ENCODE results near the gene MMP13. TPM values are rescaled to one million over a fixed set of nuclear protein-coding genes. Genes with fewer than 3 reads are reported as not detected.
"Not testable (repeated sequence)": the region's sequence is repeated elsewhere in the genome, so short reads cannot be mapped to it uniquely, and the experiment has no call there.

MMP13 gene
- total RNA-seq, 1 donor from 2014 or later = not detected

DNA sequence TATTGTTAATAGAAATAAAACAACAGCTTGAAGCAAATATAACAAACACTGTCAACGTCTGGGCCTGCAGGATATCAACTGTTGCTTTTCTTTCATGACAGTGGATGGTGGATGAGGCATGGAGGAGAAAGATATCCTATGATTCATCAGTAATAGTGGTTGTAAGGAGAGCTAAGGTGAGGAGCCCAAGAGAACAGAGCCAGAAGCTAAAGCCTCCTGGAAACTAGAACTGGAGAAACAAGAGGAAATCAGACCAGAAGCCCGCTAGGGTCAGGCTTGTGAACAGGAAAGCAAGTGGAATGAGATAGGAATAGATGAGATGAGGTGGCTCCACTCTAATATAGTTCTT lies 43.1 kb downstream of the MMP13 start:
- Mint-ChIP-seq H3K27ac (no peak overlapping the region), H3K27me3 (ENCODE audit: low read depth) (no peaks in the 10 kb centered on the region), H3K9me3 (peaks cover 6% of the 10 kb centered on the region), H3K4me3 (no peak overlapping the region), H3K36me3 (no peaks in the 10 kb centered on the region), H3K4me1 (peaks cover 11% of the 10 kb centered on the region)
- no peak for TF ChIP-seq CTCF (IDR thresholded peaks at IDR 0.05; ENCODE audit: unreplicated experiment)
- no peak for DNase-seq (ENCODE audit: low spot score in 2 of 2, unreplicated experiment in 2 of 2)

- Mint-ChIP-seq H3K27me3 (ENCODE audit: low read depth) (no peaks in the 10 kb centered on the region), H3K4me1 (peaks cover 11% of the 10 kb centered on the region), H3K27ac (no peak overlapping the region), H3K9me3 (peaks cover 6% of the 10 kb centered on the region), H3K36me3 (no peaks in the 10 kb centered on the region), H3K4me3 (no peak overlapping the region)
- no peak for TF ChIP-seq CTCF (IDR thresholded peaks at IDR 0.05; ENCODE audit: unreplicated experiment)
- no peak for DNase-seq (ENCODE audit: low spot score in 2 of 2, unreplicated experiment in 2 of 2)
Measured at GRCh38 chr11:102911758-102912481, 43.6 kb downstream of the MMP13 start.

DNA sequence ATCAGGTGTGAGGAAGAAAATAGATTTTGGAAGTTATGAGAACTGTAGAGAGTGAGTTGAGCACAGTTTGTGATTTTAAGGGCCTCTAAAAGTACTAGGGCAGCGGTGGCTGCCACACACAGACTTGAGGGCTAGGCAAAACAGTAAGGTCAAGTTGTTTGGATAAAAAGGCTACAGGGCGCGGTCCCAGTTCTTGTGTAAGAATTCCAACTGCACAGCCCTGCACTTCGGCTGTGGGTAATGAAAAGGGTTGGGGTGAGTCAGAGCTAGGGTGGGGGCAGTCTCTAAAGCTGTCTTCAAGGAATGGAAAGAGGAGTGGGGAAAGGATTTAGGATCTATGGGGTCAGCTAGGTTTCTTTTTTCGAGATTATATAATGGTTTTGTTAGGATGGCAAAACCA lies 49.7 kb downstream of the MMP13 start:
- not testable (repeated sequence) for H3K36me3 Mint-ChIP-seq; H3K9me3 Mint-ChIP-seq; H3K4me1 Mint-ChIP-seq; H3K27me3 Mint-ChIP-seq (ENCODE audit: low read depth); DNase-seq (ENCODE audit: low spot score in 2 of 2, unreplicated experiment in 2 of 2); H3K27ac Mint-ChIP-seq; H3K4me3 Mint-ChIP-seq

DNA sequence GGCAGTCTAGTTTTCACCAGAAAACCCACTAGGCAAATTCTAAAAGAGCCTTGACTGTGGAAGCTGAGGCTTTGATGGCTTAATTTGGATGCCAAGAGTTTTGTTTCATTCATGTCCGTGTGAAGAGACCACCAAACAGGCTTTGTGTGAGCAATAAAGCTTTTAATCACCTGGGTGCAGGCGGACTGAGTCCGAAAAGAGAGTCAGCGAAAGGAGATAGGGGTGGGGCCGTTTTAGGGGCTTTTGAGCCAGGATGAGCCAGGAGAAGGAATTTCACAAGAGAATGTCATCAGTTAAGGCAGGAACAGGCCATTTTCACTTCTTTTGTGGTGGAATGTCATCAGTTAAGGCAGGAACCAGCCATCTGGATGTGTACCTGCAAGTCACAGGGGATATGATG lies 51.6 kb downstream of the MMP13 start:
- not testable (repeated sequence) for H3K27me3 Mint-ChIP-seq (ENCODE audit: low read depth); H3K36me3 Mint-ChIP-seq; H3K9me3 Mint-ChIP-seq; H3K27ac Mint-ChIP-seq; DNase-seq (ENCODE audit: low spot score in 2 of 2, unreplicated experiment in 2 of 2); H3K4me1 Mint-ChIP-seq; H3K4me3 Mint-ChIP-seq

DNA sequence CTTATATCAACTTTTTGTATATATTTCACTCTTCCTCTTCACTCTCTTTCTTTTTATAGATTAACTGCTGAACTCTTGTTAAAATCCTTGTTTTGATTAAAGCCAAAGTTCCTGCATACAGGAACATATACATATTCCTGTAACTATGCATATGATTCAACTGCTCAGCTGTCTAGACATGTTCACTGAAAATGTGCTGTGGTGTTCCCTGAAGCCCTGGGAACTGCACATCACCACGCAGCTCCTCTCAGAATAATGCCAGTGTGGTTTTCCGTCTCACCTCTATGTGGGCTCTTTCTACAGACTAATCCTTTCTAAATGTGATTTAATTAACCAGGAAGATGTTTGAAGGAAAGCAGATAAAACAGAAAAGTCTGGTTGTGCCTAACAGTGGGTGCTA lies 55.2 kb downstream of the MMP13 start:
- Mint-ChIP-seq H3K4me1 (no peaks in the 10 kb centered on the region), H3K4me3 (no peak overlapping the region), H3K36me3 (peaks cover 2% of the 10 kb centered on the region), H3K27ac (no peak overlapping the region), H3K27me3 (ENCODE audit: low read depth) (no peaks in the 10 kb centered on the region), H3K9me3 (peaks cover 8% of the 10 kb centered on the region)
- no peak for TF ChIP-seq CTCF (IDR thresholded peaks at IDR 0.05; ENCODE audit: unreplicated experiment)
- no peak for DNase-seq (ENCODE audit: low spot score in 2 of 2, unreplicated experiment in 2 of 2)

Other genes with a start within 250 kb of the MMP13 start
- gene MMP27, start 250.0 kb downstream of the MMP13 start, total RNA-seq = not detected in 3 replicates
- not detected in 3 replicates for gene MMP8, start 230.8 kb downstream of the MMP13 start, total RNA-seq
- not detected in 3 replicates for gene MMP10, start 175.1 kb downstream of the MMP13 start, total RNA-seq
- 0.13 to 0.18 TPM in 2 of 3 replicates, not detected in the other for gene MMP1, start 157.6 kb downstream of the MMP13 start, total RNA-seq
- not detected in 3 replicates for gene MMP3, start 112.1 kb downstream of the MMP13 start, total RNA-seq
- gene MMP12, start 80.8 kb downstream of the MMP13 start, total RNA-seq = not detected in 3 replicates
- gene DCUN1D5, start 136.4 kb upstream of the MMP13 start, total RNA-seq = 32.3 to 33.7 TPM (median 33.2 TPM) in 3 replicates
- 17.4 to 19.3 TPM (median 18.0 TPM) in 3 replicates for gene DYNC2H1, start 153.7 kb upstream of the MMP13 start, total RNA-seq